ENCODE measurements around the gene PBX3.

Gene PBX3

DNA sequence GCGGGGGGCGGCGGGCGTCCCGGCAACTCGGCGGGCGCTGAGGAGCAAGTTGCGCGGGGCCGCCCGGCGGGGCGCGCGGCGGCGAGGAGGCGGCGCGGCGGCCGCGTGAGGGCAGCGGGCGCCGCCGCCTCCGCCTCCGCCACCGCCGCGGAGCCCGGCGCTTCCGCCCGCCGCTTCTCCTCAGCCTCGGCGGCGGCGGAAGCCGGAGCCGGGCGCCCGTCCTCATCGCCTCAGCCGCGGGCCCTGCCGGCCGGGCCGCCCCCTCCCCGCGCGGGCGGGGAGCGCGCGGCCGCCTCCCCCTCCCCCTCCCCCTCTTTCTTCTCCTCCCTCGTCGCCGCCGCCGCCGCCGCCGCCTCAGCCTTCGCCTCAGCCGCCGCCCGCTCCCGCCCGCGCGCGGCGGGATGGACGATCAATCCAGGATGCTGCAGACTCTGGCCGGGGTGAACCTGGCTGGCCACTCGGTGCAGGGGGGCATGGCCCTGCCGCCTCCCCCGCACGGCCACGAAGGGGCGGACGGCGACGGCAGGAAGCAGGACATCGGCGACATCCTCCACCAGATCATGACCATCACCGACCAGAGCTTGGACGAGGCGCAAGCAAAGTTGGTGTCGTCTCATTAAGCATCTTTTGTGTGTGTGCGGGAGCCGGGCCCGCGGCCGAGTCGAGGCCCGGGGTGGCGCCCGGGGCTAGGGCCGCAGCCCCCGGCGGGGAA is at the start of gene PBX3:
TSS of gene PBX3 (plus strand) at position 321 of the 712 bp plus-strand sequence.
- peak in 5 of 10 donors; percentile 17 to 90 (median 59) for DNase-seq
- intact Hi-C loops (cut with DNase I), result no loop called here

DNA sequence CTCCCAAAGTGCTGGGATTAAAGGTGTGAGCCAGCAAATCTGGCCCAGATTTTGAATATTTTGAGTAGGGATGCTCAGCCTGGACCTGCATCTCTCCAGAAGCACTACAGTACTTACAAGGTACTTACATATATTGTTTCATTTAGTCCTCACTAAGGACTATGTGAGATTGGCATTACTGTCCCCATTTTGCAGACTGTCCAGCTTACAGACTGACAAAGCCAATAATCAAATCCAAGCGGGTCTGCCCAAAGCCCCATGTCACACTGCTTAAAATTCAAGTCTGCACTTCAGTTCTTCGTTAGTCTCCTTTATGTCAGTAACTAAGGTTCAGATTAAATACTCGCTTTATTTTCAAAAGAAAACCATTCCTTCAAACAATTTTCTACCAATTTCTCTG is 47.3 kb upstream of the PBX3 start:
- intact Hi-C loops (cut with DNase I), result no loop called here
- no peak for DNase-seq

DNA sequence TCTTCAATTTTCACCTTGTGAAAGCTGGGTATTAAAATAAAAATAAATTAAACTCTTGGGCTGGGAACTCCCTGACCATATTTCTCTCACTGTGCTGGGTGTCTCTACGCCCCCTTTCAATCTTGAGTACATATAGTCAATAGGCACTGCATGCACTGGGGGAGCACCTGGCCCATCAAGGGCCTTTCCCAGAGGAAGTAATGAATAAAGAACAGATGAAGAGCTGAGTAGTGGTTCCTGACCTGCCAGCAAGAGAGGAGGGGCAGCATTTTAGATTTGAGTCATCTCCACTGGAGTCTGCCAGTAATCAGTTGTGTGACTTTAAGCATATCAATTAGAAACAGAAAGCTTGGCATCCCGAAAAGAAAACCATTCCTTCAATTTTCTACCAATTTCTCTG is 46.4 kb upstream of the PBX3 start:
- no peak for DNase-seq
- intact Hi-C loops (cut with DNase I), result no loop called here

DNA sequence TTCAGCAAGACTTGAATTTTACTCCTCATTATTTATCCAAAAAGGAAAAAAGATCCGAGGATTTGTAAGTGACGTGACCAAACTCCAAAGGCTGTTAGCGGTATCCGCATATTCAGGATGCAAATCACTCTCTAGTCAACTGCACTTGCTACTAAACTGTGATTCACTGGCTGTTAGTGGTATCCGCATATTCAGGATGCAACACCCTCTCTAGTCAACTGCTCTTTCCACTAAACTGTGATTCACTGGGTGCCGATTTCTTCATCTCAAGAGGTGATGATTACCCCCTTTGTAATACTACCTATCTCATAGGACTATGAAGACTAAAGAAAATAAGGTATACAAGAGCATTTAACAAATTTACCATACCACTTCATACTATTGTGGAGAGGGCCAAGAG is 45.8 kb upstream of the PBX3 start:
- intact Hi-C loops (cut with DNase I), result no loop called here
- no peak for DNase-seq

DNA sequence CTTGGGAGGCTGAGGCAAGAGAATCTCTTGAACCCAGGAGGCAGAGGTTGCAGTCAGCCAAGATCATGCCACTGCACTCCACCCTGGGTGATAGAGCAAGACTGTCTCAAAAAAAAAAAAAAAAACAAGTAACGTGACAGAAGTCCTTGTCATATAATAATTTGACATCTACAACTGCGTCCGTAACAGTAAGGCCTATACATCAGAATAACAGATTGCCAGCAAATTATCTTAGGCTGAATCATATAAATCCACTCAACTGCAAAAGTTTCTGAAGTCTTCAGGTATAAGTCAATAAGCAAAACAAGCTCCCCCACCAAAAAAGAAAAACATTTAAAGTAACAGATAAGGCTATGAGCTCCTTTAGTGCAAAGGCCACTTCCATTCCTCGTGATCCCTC is 43.5 kb upstream of the PBX3 start:
- DNase-seq, result no peak
- intact Hi-C loops (cut with DNase I), result no loop called here

DNA sequence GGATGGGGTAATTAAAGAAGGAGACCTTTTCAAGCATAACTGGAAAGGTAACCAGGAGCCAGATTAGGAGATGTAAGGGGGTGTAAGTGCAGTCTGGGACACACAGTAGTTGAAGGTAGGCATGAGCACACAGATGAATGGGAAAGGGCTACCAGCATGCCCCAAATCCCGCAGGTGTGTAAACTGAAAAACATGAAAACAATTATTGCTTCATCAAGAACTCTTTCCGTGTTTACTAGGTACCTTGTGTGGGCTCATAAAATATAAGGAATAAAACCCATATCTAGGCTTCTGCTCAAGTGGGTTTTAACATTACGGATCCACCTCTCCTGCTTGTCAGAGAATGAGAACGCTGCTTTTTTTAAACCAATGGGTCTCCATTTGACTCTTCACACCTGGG is 41.3 kb upstream of the PBX3 start:
- intact Hi-C loops (cut with DNase I), result no loop called here

DNA sequence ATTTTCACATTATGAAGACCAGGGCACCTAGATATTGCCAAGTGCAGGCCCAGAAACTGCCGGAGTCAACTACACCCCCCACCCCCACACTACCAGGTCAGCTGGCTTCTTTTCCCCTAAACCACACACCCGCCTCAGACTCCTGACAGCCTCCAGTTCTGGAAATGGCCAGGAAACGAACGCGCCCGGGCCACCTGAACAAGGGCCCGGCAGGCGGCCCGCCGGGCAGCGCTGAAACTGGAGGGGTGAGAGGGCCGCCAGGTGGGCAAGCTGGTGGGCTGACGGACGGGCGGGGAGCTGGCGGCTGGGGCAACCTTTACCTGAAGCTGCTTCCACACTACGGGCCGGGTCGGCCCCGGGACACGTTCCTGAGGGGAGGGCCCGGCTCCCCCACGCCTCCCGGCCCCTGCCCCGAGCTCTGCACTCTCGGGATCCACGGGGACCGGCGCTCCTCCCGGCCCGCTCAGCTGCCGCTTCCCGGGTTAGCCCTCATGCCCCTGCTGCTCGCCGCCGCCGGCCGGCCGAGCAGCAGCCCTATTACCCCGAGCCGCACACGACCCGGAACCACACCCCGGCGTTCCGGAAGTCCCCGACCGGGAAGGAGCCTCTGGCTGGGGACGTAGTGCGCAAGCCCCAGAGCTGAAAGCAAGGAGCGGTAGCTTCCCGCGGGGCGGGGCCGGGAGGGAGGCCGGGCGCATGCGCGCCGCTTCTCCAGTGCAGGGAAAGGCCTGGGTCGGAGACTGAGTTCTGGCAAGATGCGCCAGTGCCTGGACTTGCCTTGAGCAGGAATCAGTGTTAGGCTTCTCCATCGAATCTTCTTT is 40.3 kb upstream of the PBX3 start, which contains the start of gene MAPKAP1:
TSS of gene MAPKAP1 (minus strand) at position 558 of the 821 bp plus-strand sequence. CDS start 34,634 bp downstream, outside the sequence.
- intact Hi-C loops (cut with DNase I), result loop anchor here (1.0 kb wide), 1 partner anchor 39 kb away; no protein-coding TSS in a partner anchor
- peak; percentile 97 to 100 (median 98) for DNase-seq

More for the DNA sequence above, 41.3 kb upstream of the PBX3 start:
- DNase-seq, result no peak

DNA sequence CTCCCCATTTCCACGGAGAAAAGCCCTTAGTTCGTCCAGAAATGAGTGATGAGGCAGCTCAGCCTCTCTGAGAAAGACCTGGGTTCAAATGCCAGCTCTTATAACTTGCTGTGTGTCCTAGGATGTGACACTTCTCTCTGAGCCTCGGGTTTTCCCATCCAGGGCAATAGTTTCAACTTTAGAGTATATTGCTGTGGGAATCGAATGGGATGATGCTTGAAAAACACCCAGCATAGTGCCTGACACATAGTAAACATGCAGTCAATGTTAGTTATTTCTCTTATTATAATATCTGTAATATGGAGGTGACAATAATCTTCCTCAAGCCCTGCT is 39.7 kb upstream of the PBX3 start:
- no peak for DNase-seq
- intact Hi-C loops (cut with DNase I), result loop anchor here (1.0 kb wide), 1 partner anchor 39 kb away; no protein-coding TSS in a partner anchor

DNA sequence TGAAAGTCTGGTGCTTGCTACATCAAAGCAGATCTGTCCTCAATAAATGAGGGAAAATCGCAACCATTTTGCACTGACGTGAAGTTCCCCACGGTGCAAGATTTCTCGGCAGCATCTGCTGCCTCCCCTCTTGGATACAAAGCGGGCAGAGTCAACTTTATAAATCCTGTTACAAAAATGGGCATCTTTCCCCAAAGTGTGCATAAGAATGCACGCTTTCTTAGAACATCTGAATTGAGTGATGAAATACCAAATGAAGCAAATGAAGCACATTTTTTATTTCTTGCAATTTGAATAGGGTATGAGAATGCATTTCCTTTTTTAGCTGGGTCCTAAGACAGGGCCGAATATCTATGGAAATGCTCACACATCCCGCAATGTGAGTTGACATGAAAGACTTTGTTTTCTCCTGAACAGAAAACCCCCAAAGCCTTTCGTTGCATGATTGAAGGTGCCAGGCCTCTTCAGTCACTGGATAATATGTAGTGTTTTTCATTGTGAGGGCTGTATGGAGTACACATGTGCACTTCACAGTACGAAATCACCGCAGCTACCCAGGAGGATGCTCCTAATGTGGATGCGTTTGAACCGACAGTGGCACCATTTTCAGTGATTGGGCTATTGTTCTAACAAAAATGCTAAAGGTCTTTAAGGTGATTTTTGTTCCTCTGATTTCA is 20.6 kb upstream of the PBX3 start:
- intact Hi-C loops (cut with DNase I), result no loop called here
- no peak for DNase-seq

DNA sequence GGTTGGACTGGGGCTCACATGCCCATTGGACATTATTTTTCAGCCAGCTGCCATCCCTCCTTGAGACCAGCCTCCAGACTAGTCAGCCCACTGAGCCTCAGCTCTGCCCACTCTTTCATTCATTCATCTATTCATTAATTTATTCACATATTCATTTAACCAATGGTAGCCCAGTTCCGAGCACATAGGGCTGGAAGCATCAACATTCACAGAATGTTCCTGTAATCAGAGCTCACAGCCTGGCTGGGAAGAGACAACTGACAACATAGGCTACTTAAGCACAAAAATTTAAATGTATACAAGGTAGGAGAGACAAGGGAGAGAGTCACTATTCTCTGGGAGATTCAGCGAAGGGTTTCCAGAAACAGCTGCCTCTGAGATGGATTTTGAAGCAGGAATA is 17.0 kb upstream of the PBX3 start:
- DNase-seq, result no peak
- intact Hi-C loops (cut with DNase I), result no loop called here

DNA sequence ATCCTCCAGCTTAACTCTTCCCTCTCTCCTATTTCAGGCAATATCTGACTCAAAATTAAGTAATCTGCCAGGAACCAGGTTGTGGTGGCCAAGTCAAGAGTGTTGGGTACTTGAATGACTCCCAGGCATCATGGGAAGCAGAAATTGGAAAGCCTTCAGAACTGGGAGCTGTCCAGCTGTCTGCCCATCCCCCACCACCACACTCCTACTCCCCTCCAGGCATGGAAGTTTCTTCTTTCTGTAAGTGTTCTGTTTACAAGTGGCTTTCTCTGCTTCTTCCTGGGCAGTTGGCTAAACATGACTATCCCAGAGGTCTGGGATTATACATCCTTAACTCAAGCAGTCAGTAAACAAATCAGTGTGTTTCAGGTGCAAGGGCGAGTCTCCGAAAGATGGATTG is 14.6 kb upstream of the PBX3 start:
- intact Hi-C loops (cut with DNase I), result no loop called here
- DNase-seq, result no peak

DNA sequence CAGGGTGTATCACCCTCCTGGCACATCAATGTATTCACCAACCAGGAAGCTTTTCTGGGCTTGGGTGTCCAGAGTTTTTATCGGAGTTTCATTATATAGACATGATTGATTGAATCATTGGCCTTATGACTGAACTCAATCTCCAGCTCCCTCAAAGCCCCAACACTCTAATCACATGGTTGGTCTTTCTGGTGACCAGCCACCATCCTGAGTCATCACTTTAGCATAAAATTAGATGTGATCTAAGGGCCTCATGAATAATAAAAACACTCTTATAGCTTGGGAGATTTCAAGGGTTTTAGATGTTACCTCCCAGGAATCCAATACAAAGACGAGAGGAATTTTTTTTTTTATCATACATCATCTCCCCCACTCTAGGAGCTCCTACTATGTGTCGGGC is 7.7 kb upstream of the PBX3 start:
- DNase-seq, result no peak
- intact Hi-C loops (cut with DNase I), result no loop called here

DNA sequence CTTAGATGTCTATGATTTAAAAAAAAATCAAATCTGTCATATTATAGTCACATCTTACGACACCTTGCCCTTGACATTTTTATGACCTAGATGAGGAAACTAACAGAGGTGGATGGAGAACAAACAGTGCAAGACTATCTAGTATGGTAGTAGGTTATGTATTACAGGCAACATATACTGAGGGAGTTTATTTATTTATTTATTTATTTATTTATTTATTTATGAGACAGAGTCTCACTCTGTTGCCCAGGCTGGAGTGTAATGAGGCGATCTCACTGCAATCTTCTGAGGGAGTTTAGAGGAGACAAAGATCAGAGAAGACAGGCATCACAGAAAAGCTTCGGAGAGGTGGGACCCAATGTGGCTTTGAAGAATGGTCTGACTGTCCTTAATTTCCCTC is 4.5 kb upstream of the PBX3 start:
- intact Hi-C loops (cut with DNase I), result no loop called here
- no peak for DNase-seq

DNA sequence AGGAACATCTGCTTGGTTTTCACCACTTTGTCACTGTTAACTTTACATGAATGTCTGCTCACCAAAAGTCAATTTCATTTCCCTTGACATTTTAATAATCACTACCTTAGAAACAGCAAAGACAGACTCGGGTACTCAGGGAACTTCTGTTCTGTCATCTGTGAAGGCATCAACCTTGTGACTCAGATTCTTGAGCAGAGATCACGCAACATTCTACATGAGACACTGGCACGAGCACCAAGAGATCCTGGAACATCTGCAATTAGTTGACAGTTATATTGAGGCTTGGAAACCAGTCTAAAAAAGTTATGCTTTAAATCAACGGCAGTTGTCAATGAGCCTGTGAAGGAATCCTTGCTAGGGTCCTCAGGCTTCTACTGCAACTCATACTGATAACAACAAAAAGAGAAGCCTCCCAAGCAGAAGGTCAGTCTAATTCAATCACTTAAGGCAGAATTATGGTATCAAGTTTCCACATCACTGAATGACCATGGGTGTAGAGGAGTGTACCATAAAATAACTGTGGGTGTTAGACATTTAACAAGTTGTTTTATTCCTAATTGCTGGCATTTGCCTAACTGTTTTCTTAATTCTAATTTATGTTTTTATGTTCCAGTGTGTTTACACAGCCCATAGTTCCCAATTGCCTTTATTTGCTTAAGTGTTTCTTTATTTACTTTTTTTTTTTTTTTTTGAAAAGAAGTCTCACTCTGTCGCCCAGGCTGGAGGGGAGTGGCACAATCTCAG is 3.3 kb upstream of the PBX3 start:
- intact Hi-C loops (cut with DNase I), result no loop called here
- no peak for DNase-seq

DNA sequence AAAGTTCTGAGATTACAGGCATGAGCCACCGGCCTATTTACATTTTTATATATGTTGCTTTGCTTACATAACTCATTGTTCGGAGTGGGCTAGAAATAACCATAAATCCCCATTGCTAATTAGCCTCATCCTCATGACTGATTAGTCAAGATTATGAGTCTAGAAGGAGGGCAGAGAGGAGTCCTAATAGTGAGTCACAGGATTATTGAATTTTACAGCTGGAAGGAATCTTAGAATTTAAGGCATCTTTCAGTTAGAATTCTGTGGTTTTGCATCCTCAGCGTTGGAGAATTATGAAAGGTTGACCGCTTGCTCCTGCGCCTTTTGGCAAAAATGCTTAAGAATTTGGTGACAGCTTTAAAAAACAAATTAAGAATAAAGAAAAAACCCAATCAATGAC is 2.6 kb upstream of the PBX3 start:
- intact Hi-C loops (cut with DNase I), result no loop called here
- no peak for DNase-seq

DNA sequence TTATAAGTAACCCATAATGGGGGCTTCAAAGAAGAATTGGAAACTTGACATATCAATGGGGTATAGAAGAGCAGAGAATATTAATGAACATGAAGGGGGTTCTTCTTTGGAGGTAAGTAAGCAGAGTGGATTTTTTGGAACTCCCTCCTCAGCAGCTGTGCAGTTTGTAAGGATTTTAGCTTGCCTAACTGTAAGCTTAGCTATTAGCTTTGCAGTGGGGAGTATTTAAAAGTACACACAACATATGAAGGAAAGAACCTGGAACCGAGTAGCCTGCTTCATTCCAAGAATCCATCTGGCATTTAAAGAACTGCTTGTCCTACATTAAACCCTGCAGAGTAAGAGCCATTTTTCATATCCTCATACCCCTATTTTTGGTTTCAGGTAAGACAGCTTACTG is 2.2 kb upstream of the PBX3 start:
- DNase-seq, result no peak

DNA sequence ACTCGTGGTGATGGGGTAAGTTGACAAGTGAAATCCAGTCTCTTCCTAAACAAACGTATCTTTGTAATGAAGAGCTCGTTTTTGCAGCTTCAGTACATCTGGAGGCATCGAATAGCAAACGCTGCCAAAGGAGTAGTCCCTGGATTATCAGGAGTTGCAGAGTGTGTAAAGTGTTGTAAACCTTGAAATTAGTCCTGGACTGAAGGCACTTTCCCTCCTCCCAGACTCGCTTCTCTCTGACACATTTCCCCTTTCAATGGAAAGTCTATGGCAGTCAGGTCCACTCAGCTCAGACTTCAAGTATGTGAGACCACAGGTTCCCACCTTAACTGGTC is 1.5 kb upstream of the PBX3 start:
- no peak for DNase-seq
- intact Hi-C loops (cut with DNase I), result loop anchor here (1.0 kb wide), 2 partner anchors 38 to 144 kb away; partner anchors contain the start of gene MAPKAP1

More for the DNA sequence above, 2.2 kb upstream of the PBX3 start:
- intact Hi-C loops (cut with DNase I), result no loop called here

DNA sequence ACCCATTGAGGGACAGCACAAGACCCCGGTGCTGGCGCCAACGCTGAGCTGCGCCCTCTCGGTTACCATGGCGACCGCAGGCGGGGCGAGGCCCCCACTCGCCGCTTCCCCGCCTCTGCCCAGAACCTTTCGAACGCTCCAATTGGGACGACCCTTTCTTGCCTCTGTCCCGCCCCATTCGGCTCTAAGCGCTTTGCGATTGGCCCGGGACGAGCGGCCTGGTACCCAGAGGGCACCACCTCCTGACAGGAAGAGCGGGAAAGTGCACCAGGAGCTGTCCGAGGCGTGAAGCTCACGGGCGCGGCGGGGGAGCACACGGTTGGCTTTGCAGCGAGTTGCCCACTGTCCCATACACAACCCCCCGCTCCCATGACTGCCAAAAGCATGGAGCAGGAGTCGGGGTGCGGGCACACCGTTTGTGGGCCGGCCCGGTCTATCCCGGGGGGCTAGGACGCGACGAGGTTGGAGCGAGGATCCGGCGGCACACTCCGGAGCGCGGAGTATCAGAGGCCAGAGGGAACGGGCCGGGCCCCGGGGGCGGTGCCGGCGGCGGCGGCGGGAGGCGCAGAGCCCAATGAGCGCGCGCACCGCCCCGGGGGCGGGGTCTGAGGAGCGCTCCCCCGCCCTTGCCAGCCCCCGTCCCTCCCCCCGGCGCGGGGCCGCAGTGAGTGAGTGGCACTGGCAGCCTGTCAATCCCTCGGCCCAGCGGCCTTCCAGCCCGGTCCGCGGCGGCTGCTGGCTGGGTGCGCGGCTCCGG is 978 bp upstream of the PBX3 start:
- peak; percentile 88 to 99 (median 93) for DNase-seq
- intact Hi-C loops (cut with DNase I), result loop anchor here (1.0 kb wide), 2 partner anchors 39 to 143 kb away; partner anchors contain the start of gene MAPKAP1

DNA sequence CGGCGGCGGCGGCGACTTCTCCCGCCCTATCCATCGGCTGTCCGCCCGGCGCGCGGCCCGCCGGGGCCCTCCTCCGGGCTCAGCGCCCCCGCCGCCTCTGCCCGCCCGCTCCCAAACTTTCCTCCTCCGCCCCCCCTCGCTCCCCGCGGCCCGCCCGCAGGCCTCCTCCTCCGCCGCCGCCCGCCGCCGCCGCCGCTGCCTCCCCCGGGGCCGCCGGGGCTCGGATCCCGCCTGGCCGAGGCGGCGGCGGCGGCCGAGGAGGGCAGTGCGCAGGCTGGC is 460 bp upstream of the PBX3 start:
- DNase-seq, result no peak
- intact Hi-C loops (cut with DNase I), result loop anchor here (1.0 kb wide), 2 partner anchors 39 to 143 kb away; partner anchors contain the start of gene MAPKAP1

Measured in posterior cingulate gyrus (tissue), 11 donors.